ENCODE measurements around the gene HDAC4.

- no peak for TF ChIP-seq CTCF (conservative IDR thresholded peaks at IDR 0.05; ENCODE audit: low read length)
- no peak for TF ChIP-seq EZH2phosphoT487 (IDR thresholded peaks at IDR 0.05; ENCODE audit: borderline replicate concordance)
These were observed 35.3 kb upstream of the HDAC4 start for GRCh38 chr2:239436076-239436475.

Data from Loucy (cell line).